ENCODE measurements around the gene LDB2.

The LDB2 gene

DNA sequence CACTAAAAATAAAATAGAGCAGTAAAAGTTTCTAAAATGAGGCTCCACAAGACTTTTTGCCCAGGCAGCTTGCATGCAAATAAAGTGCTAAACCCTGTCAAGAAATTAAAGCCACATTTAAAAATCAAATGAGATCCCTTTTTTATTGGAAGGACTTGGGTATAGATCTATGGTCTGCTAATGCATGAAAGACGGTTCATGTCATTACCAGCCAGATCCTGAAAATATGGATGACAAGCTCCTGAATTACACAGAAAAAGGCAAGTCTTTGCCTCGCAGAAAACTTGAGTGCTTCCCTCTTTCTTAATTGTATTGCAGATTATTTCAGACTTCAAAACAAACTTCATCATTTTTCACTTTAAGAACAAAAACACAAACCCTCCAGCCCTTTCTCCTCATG, 169.6 kb downstream of the LDB2 start:
- H3K27me3 Mint-ChIP-seq (ENCODE audit: low read depth), result no peaks in the 10 kb centered on the region
- H3K27ac Mint-ChIP-seq, result no peak overlapping the region
- no peaks in the 10 kb centered on the region for H3K9me3 Mint-ChIP-seq
- H3K4me1 Mint-ChIP-seq (ENCODE audit: low read depth), result no peaks in the 10 kb centered on the region
- no peak overlapping the region for H3K4me3 Mint-ChIP-seq
- no peaks in the 10 kb centered on the region for H3K36me3 Mint-ChIP-seq (ENCODE audit: low read depth)

DNA sequence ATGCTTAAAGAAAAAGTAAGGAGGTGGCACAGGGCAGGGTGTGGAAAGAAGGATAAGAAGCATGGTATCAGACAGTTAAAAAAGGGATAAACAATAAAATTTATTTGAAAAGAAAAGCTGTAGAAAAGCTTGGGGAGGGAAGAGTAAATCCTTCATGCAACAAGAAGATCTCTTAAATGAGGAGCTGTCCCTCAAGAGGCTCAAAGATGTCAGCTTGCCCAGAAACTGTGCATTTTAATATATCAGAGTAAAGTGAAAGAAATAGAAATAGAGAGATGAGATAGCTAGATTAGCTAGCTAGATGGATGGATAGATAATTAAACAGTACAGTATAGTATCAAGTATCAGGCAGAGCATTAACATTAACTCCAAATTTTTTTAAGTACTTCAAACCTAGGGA, 170.3 kb downstream of the LDB2 start:
- Mint-ChIP-seq H3K4me3 (no peak overlapping the region), H3K27ac (no peak overlapping the region), H3K27me3 (ENCODE audit: low read depth) (no peaks in the 10 kb centered on the region), H3K36me3 (ENCODE audit: low read depth) (no peaks in the 10 kb centered on the region), H3K9me3 (no peaks in the 10 kb centered on the region), H3K4me1 (ENCODE audit: low read depth) (no peaks in the 10 kb centered on the region)

DNA sequence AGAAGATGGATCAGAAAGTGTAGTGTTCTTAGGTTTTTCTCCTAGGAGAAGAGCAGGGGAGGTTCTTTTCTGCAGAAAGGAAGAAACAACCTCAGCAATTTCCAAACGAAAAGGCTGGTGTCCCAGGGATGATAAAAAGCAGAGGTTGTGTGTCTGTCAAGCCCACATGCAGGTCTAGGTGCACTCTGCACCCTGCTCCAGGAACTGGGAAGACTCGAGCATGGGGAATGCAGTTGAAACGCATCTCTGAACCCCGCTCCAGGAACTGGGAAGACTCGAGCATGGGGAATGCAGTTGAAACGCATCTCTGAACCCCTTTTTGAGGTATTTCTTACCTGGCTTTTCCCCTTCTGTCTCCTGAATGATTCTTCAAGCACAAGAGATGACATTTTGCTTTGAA, 171.2 kb downstream of the LDB2 start:
- no peak overlapping the region for H3K27ac Mint-ChIP-seq
- no peak overlapping the region for H3K4me3 Mint-ChIP-seq
- H3K27me3 Mint-ChIP-seq (ENCODE audit: low read depth), result no peaks in the 10 kb centered on the region
- H3K9me3 Mint-ChIP-seq, result no peaks in the 10 kb centered on the region
- no peaks in the 10 kb centered on the region for H3K4me1 Mint-ChIP-seq (ENCODE audit: low read depth)
- no peaks in the 10 kb centered on the region for H3K36me3 Mint-ChIP-seq (ENCODE audit: low read depth)

DNA sequence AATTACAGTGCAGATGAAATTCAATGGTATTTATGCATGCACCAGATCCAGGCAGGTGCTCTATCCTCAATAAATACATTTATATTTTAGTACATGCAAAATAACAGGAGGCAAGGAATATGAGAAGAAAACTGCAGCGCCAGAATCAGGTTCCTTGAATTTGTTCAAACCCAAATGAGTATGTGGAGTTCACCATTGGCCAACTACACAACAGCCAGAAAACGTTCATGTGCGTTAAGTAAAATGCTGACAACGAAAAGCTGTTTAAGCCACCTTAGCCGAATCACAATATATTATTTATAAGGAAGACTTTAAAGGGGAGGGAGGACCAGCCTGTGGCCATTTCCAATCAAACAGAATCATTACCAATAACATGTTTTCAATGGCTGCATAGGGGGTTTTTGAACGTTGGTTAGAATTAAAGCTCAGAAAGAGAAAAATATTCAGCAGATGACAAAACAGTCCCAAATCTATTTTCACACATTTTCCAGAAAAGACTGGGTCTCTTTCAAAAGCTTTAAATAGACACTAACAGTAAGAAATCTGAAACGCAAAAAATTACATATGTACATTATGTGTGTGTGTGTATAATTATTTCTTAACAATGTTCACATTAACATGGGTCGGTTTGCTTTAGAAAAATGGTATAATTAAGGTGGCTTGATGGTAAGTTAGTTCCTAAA, 171.9 kb downstream of the LDB2 start:
- Mint-ChIP-seq H3K27me3 (ENCODE audit: low read depth) (no peaks in the 10 kb centered on the region), H3K4me3 (no peak overlapping the region), H3K9me3 (no peaks in the 10 kb centered on the region), H3K27ac (no peak overlapping the region), H3K4me1 (ENCODE audit: low read depth) (no peaks in the 10 kb centered on the region), H3K36me3 (ENCODE audit: low read depth) (no peaks in the 10 kb centered on the region)

DNA sequence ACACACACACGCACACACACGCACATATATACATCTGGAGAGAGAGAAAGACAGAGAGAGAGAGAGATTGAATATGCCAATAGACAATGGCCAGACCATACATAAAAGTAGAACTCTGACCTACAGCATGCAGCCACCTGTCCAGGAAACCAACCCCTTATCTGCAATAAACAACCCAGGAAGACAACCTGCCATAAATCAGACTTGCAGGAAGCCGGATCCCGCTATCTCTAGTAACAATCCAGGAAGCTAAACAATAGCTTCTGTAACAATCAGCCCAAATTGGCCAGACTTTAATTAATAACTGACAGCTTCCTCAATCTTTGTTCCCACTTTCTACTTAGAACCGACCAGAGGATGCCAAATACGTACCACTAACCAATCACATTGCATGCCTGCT, 173.2 kb downstream of the LDB2 start:
- Mint-ChIP-seq H3K27me3 (ENCODE audit: low read depth) (no peaks in the 10 kb centered on the region), H3K27ac (no peak overlapping the region), H3K9me3 (no peaks in the 10 kb centered on the region), H3K4me1 (ENCODE audit: low read depth) (no peaks in the 10 kb centered on the region), H3K4me3 (no peak overlapping the region), H3K36me3 (ENCODE audit: low read depth) (no peaks in the 10 kb centered on the region)

DNA sequence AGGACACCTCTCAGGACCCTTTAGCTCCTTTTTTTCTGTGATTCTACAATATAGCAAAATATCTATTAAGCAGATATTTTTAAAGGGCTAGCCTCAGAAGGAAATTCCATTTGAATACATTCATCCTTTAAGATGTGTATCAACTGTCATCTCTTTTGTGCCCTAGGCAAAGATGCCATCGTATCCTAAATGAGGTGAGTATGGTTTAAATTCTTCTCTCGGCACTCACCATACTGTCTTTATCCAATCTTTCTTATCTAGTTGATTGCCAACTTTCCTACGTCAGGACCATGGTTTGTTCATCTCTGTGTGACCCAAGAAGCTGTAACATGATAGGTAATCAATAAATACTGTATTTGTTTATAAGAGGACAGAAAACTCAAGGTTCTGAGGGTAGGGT, 176.0 kb downstream of the LDB2 start:
- Mint-ChIP-seq H3K27ac (no peak overlapping the region), H3K9me3 (no peaks in the 10 kb centered on the region), H3K4me1 (ENCODE audit: low read depth) (no peaks in the 10 kb centered on the region), H3K4me3 (no peak overlapping the region), H3K27me3 (ENCODE audit: low read depth) (no peaks in the 10 kb centered on the region), H3K36me3 (ENCODE audit: low read depth) (no peaks in the 10 kb centered on the region)

DNA sequence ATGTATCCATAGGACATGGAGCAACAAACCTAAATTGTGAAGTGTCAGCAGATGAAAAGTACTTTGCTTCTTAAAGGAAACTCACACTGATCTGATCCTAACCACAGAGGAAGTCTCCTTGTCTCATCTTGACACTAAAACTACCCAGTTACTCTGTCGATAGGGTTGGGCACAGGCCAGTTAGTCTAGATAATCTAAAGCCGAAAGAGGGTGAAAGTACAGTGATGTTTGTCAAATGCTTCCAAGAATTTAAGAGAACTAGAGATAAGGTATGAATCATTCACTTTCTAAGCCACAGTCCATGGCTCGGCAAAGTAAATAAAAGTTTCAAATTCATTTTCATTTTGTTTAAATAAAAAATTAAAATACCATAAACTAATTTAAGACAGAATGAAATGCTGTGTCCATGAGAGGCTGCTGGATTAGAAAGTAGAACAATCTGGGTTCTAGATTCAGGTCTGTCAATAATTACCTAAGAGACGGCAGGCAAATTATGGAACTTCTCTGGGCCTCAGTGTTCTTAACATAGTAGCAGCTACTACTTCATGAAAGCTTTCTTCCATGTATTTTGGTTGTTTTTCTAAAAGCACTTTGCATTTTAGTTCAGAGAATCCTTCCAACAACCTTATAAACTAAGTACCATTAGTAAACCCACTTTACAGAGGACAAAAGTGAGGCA, 176.7 kb downstream of the LDB2 start:
- no peaks in the 10 kb centered on the region for H3K36me3 Mint-ChIP-seq (ENCODE audit: low read depth)
- H3K27ac Mint-ChIP-seq, result no peak overlapping the region
- H3K27me3 Mint-ChIP-seq (ENCODE audit: low read depth), result no peaks in the 10 kb centered on the region
- H3K4me3 Mint-ChIP-seq, result no peak overlapping the region
- no peaks in the 10 kb centered on the region for H3K4me1 Mint-ChIP-seq (ENCODE audit: low read depth)
- no peaks in the 10 kb centered on the region for H3K9me3 Mint-ChIP-seq

DNA sequence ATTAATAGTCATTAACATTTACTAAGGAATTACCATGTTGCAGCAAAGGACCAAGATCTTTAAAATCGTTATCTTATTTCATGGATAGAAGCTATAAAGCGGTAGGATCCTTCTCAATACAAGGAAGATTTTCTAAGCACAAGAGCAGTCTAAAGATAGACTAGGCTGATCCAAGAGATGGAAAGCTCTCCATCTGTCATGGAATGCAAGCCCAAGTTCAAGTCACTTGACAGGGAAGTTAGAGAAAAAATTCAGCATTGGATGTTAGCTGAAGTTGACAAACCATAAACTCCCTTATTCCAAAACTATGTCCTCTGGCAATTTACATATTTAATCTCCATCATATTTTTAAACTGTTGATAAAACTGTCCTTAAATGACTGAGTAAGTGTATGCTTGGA, 177.7 kb downstream of the LDB2 start:
- no peaks in the 10 kb centered on the region for H3K4me1 Mint-ChIP-seq (ENCODE audit: low read depth)
- H3K27me3 Mint-ChIP-seq (ENCODE audit: low read depth), result no peaks in the 10 kb centered on the region
- no peak overlapping the region for H3K4me3 Mint-ChIP-seq
- H3K36me3 Mint-ChIP-seq (ENCODE audit: low read depth), result no peaks in the 10 kb centered on the region
- H3K9me3 Mint-ChIP-seq, result no peaks in the 10 kb centered on the region
- no peak overlapping the region for H3K27ac Mint-ChIP-seq

DNA sequence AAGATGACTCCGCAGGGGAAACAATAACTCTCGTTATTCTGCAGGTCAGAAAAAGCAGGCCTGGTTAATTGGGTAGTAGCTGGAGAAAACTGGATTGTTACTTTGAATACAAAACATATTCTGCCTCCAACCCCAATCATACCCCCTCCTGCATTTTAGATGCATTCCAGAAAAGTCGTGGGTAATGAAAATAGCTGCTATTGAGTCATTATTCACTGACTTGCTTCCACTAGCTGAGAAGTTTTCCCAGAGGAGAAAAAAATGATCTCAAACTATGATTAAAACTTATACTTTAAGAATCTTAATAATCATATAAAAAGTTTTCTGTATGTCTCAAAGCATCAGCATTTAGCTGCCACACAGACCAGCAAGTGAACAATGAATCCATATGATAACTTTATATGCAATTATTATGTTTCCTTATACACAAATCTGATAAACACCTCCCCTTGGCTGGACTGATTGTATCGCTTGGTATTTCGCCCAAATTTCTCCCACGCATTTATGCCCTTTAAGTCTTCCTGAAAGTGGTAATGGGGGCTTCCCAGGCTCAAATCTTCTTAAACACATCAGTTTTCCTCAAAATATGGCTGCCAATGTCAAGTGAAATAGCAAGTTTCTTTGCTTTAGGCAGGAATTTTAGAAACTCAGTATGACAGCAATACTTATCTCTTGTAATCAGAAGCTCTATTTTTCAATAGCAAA, 181.0 kb downstream of the LDB2 start:
- H3K4me1 Mint-ChIP-seq (ENCODE audit: low read depth), result no peaks in the 10 kb centered on the region
- no peak overlapping the region for H3K27ac Mint-ChIP-seq
- H3K4me3 Mint-ChIP-seq, result no peak overlapping the region
- H3K9me3 Mint-ChIP-seq, result no peaks in the 10 kb centered on the region
- H3K36me3 Mint-ChIP-seq (ENCODE audit: low read depth), result no peaks in the 10 kb centered on the region
- no peaks in the 10 kb centered on the region for H3K27me3 Mint-ChIP-seq (ENCODE audit: low read depth)

DNA sequence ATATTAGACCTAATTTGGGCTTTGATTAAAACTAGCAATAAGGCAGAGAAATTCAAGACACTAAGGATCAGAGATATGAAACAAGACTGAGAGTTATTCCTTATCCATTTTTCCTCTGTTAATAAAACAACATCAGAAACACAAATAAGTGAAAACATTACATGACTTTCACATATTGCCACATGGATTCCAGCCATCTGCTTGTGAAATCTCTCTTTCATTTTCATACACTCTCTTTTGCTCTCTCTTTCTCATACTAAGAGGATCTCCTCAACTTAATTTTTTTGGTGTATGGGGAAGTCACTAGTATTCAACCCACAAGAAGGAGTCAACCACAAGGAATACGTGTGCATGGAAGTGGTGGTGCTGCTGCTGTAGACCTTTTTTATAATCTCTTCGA, 183.0 kb downstream of the LDB2 start:
- Mint-ChIP-seq H3K36me3 (ENCODE audit: low read depth) (no peaks in the 10 kb centered on the region), H3K4me1 (ENCODE audit: low read depth) (no peaks in the 10 kb centered on the region), H3K27me3 (ENCODE audit: low read depth) (no peaks in the 10 kb centered on the region), H3K4me3 (no peak overlapping the region), H3K27ac (no peak overlapping the region), H3K9me3 (no peaks in the 10 kb centered on the region)

DNA sequence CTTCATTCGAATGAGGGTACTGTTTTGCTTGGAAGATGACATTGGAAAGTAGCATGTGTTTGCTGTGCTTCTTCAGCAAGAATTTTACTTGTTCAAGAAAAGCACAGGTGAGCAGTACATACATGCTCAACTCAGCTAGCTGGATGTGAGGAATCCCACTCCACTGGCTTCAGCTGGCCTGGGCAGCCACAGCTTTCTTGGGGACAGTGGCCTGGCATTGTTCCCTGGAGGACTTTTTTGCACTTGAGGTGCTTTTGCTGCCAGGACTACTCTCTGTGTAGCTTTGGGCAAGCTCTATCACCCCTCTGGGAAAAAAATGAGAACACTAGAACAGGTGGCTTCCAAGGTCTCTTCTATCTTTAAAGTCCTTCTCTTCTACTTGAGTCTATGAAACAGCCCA, 184.3 kb downstream of the LDB2 start:
- Mint-ChIP-seq H3K27me3 (ENCODE audit: low read depth) (no peaks in the 10 kb centered on the region), H3K36me3 (ENCODE audit: low read depth) (no peaks in the 10 kb centered on the region), H3K27ac (no peak overlapping the region), H3K4me3 (no peak overlapping the region), H3K9me3 (no peaks in the 10 kb centered on the region), H3K4me1 (ENCODE audit: low read depth) (no peaks in the 10 kb centered on the region)

DNA sequence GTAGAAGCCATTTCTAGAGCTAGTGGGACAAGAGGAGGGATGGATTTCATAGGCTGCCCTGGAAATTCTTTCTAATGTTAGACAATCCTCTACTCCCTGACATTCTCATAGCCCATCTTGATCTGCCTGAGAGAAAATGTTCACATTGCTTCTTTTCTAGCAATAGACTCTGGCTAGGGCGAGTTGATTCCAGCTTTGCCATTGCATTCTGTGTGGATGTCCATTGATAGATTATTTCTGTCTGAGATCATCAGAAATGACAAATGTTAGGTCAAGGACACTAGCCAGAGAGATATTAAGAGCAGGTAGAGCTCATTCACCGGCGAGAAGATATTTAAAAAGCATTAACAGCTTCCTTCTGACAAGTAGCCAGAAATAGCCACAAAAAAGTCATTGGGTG, 184.7 kb downstream of the LDB2 start:
- Mint-ChIP-seq H3K27me3 (ENCODE audit: low read depth) (no peaks in the 10 kb centered on the region), H3K4me1 (ENCODE audit: low read depth) (no peaks in the 10 kb centered on the region), H3K9me3 (no peaks in the 10 kb centered on the region), H3K4me3 (no peak overlapping the region), H3K27ac (no peak overlapping the region), H3K36me3 (ENCODE audit: low read depth) (no peaks in the 10 kb centered on the region)

DNA sequence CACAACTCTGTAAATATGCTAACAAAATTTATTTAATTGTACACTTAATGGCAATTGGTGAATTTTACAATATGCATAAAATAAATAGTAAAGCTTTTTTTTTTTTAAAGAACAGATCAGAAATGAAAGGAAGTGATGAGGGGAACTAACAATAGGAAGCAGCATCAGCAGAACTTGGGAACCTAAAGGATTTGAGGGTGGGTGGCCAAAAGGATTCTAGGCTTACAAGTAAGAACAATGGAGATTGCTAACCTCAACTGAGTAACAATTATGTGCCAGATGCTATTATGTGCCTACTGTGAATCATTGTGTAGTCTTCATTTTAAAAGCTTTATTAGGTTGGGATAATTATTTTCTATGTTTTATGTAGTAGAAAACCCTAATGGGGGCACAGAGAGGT, 185.2 kb downstream of the LDB2 start:
- H3K36me3 Mint-ChIP-seq (ENCODE audit: low read depth), result no peaks in the 10 kb centered on the region
- H3K27me3 Mint-ChIP-seq (ENCODE audit: low read depth), result no peaks in the 10 kb centered on the region
- H3K4me1 Mint-ChIP-seq (ENCODE audit: low read depth), result no peaks in the 10 kb centered on the region
- H3K9me3 Mint-ChIP-seq, result no peaks in the 10 kb centered on the region
- H3K4me3 Mint-ChIP-seq, result no peak overlapping the region
- no peak overlapping the region for H3K27ac Mint-ChIP-seq

DNA sequence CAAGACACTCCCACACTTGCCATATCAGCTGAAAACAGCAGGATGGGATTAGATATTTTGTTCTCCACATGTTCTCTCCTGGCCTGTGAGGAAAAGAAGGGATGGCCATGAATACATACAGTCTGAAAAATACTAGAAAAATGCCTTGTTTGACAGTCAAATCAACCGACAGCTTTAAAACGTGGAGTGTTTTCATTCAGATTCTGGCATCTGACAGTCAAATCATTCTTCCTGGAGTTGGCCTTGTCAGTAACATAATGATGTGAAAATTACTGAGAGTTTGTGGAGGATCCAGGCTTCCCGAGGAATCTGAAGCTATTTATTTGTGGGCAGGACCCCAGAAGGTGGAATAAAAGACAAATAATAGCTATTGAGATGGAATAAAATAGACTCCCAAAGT, 188.2 kb downstream of the LDB2 start:
- no peak overlapping the region for H3K4me3 Mint-ChIP-seq
- H3K36me3 Mint-ChIP-seq (ENCODE audit: low read depth), result no peaks in the 10 kb centered on the region
- no peaks in the 10 kb centered on the region for H3K9me3 Mint-ChIP-seq
- H3K27ac Mint-ChIP-seq, result no peak overlapping the region
- no peaks in the 10 kb centered on the region for H3K4me1 Mint-ChIP-seq (ENCODE audit: low read depth)
- H3K27me3 Mint-ChIP-seq (ENCODE audit: low read depth), result no peaks in the 10 kb centered on the region

DNA sequence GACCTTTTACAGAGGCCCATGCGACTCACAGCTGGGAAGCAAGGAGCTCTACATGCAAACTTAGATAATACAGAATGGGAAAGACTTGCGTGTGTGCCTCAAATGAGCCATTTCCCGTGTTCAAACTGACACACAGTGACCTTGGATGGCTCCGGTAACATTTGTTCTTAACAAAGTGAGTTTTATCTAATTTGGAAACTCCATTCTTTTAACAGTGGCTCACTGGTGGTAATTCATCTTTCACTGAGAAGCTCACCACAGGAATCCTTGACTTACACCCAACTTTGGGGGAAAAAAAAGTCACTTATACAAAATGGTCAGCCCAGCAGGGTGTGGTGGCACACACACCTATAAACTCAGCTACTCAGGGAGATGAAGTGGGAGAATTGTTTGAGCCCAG, 190.6 kb downstream of the LDB2 start:
- H3K27ac Mint-ChIP-seq, result no peak overlapping the region
- no peaks in the 10 kb centered on the region for H3K9me3 Mint-ChIP-seq
- H3K27me3 Mint-ChIP-seq (ENCODE audit: low read depth), result no peaks in the 10 kb centered on the region
- no peaks in the 10 kb centered on the region for H3K36me3 Mint-ChIP-seq (ENCODE audit: low read depth)
- H3K4me1 Mint-ChIP-seq (ENCODE audit: low read depth), result no peaks in the 10 kb centered on the region
- no peak overlapping the region for H3K4me3 Mint-ChIP-seq

Measured in T-helper 1 cell treated with Interleukin-12 subunit alpha and Interleukin-12 subunit beta and Interleukin-4 antibody, amounts not matched to agents 30 μg/mL and 1 μg/mL, for 36 hours (primary cell).